Suppressor macrophage treated with lipopolysaccharide for 4 hours (primary cell): Measurements from ENCODE around the gene STK33.

Source experiments
- DNase-seq: peaks from one replicate; pipeline ENCODE4 v3.0.0-alpha.2; 2020

The STK33 gene

GRCh38 chr11:8593935-8594909, at the start of gene STK33:
Gene STK33 (minus strand): TSS chr11:8594228. CDS start chr11:8474905, 119,323 bp downstream.
- no peak for DNase-seq

- no peak for DNase-seq
Observed at GRCh38 chr11:8642196-8642841, 48.3 kb upstream of the STK33 start.

- no peak for DNase-seq
Observed at GRCh38 chr11:8641332-8641731, 47.3 kb upstream of the STK33 start.

GRCh38 chr11:8640267-8640906, 46.4 kb upstream of the STK33 start:
- no peak for DNase-seq

- DNase-seq, result no peak
Observed at GRCh38 chr11:8639655-8640054, 45.6 kb upstream of the STK33 start.

- no peak for DNase-seq
Observed at GRCh38 chr11:8638300-8638699, 44.3 kb upstream of the STK33 start.

GRCh38 chr11:8636127-8636526, 42.1 kb upstream of the STK33 start:
- no peak for DNase-seq

GRCh38 chr11:8634498-8634897, 40.5 kb upstream of the STK33 start:
- DNase-seq, result no peak

GRCh38 chr11:8631395-8632118, 37.5 kb upstream of the STK33 start:
- no peak for DNase-seq

GRCh38 chr11:8624698-8625097, 30.7 kb upstream of the STK33 start:
- DNase-seq, result no peak

GRCh38 chr11:8621147-8621546, 27.1 kb upstream of the STK33 start:
- no peak for DNase-seq

GRCh38 chr11:8617063-8617462, 23.0 kb upstream of the STK33 start:
- DNase-seq, result no peak

- DNase-seq, result no peak
Observed at GRCh38 chr11:8615291-8616032, 21.4 kb upstream of the STK33 start.

GRCh38 chr11:8614497-8614896, 20.5 kb upstream of the STK33 start:
- no peak for DNase-seq

GRCh38 chr11:8613036-8613435, 19.0 kb upstream of the STK33 start:
- DNase-seq, result no peak

GRCh38 chr11:8612522-8612921, 18.5 kb upstream of the STK33 start:
- DNase-seq, result no peak

GRCh38 chr11:8610532-8611116, 16.6 kb upstream of the STK33 start:
- DNase-seq, result peak; percentile 16

- peak; percentile 19 for DNase-seq
Observed at GRCh38 chr11:8608652-8609051, 14.6 kb upstream of the STK33 start.

GRCh38 chr11:8605971-8606563, 12.0 kb upstream of the STK33 start:
- DNase-seq, result no peak

- peak; percentile 90 for DNase-seq
Observed at GRCh38 chr11:8604078-8604723, 10.2 kb upstream of the STK33 start.

GRCh38 chr11:8603696-8604077, 9.7 kb upstream of the STK33 start:
- DNase-seq, result no peak
